Measurements from ENCODE around the gene CST3. TPM values are rescaled to one million over a fixed set of nuclear protein-coding genes. Genes with fewer than 3 reads are reported as not detected.
A peak's percentile ranks its signal among the peaks of the same experiment; 100 is the strongest.

CST3 gene
- total RNA-seq, 1 donor from 2014 or later: 291 TPM

- peaks cover 7% of the 10 kb centered on the region for H3K27me3 Mint-ChIP-seq
- no peak overlapping the region for H3K4me3 Mint-ChIP-seq
- H3K36me3 Mint-ChIP-seq: no peaks in the 10 kb centered on the region
- DNase-seq (ENCODE audit: extremely low spot score, unreplicated experiment): peak; percentile 84
- H3K9me3 Mint-ChIP-seq: peaks cover 4% of the 10 kb centered on the region
- H3K27ac Mint-ChIP-seq: no peak overlapping the region
- TF ChIP-seq CTCF (conservative IDR thresholded peaks at IDR 0.05): peak; percentile 92
- no peaks in the 10 kb centered on the region for H3K4me1 Mint-ChIP-seq (ENCODE audit: unreplicated experiment)
Measured at GRCh38 chr20:23606652-23607049, 31.1 kb downstream of the CST3 start.

- Mint-ChIP-seq H3K27me3 (peaks cover 7% of the 10 kb centered on the region), H3K27ac (no peak within 1 kb of the TSS), H3K36me3 (no peaks in the 10 kb centered on the region), H3K4me3 (no peak within 1 kb of the TSS), H3K9me3 (peaks cover under 1% of the 10 kb centered on the region), H3K4me1 (ENCODE audit: unreplicated experiment) (no peaks in the 10 kb centered on the region)
- TF ChIP-seq CTCF (conservative IDR thresholded peaks at IDR 0.05): no peak
- DNase-seq (ENCODE audit: extremely low spot score, unreplicated experiment): no peak
Measured at GRCh38 chr20:23605867-23606651, 31.7 kb downstream of the CST3 start, which contains the start of gene CST9. Gene CST9 (minus strand): TSS chr20:23605917. CDS start chr20:23605864, 53 bp downstream.

GRCh38 chr20:23604306-23604705, 33.4 kb downstream of the CST3 start:
- no peak for TF ChIP-seq CTCF (conservative IDR thresholded peaks at IDR 0.05)
- Mint-ChIP-seq H3K9me3 (no peaks in the 10 kb centered on the region), H3K27ac (no peak overlapping the region), H3K36me3 (no peaks in the 10 kb centered on the region), H3K4me3 (no peak overlapping the region), H3K4me1 (ENCODE audit: unreplicated experiment) (no peaks in the 10 kb centered on the region), H3K27me3 (peaks cover 7% of the 10 kb centered on the region)
- DNase-seq (ENCODE audit: extremely low spot score, unreplicated experiment): no peak

- Mint-ChIP-seq H3K9me3 (no peaks in the 10 kb centered on the region), H3K4me1 (ENCODE audit: unreplicated experiment) (no peaks in the 10 kb centered on the region), H3K27me3 (peaks cover 7% of the 10 kb centered on the region), H3K27ac (no peak overlapping the region), H3K36me3 (no peaks in the 10 kb centered on the region), H3K4me3 (no peak overlapping the region)
- TF ChIP-seq CTCF (conservative IDR thresholded peaks at IDR 0.05): no peak
- DNase-seq (ENCODE audit: extremely low spot score, unreplicated experiment): no peak
Measured at GRCh38 chr20:23603321-23603720, 34.4 kb downstream of the CST3 start.

- Mint-ChIP-seq H3K4me1 (ENCODE audit: unreplicated experiment) (no peaks in the 10 kb centered on the region), H3K27me3 (peaks cover 7% of the 10 kb centered on the region), H3K4me3 (no peak overlapping the region), H3K36me3 (no peaks in the 10 kb centered on the region), H3K27ac (no peak overlapping the region), H3K9me3 (no peaks in the 10 kb centered on the region)
- TF ChIP-seq CTCF (conservative IDR thresholded peaks at IDR 0.05): no peak
- DNase-seq (ENCODE audit: extremely low spot score, unreplicated experiment): no peak
Measured at GRCh38 chr20:23602699-23603098, 35.1 kb downstream of the CST3 start.
